Umbilical cord (tissue), 2 donors: Measurements from ENCODE around the gene POLK. TPM values are rescaled to one million over a fixed set of nuclear protein-coding genes. Genes with fewer than 3 reads are reported as not detected.

ENCODE experiments used
- DNase-seq: peaks from one replicate; pipeline ENCODE4 v3.0.0-alpha.2; 2015; ENCODE audit warnings: low spot score
- total RNA-seq: library from RNA; depleted of rRNA; stranded (reverse); fragments of >200 nt; gene quantifications from one replicate; pipeline ENCODE4 v1.2.3, GENCODE V29; 2014; ENCODE audit warnings: low replicate concordance; ENCODE audit not compliant: insufficient read depth

The POLK gene
- total RNA-seq, 1 donor from 2014 or later: 82.8 TPM

DNA sequence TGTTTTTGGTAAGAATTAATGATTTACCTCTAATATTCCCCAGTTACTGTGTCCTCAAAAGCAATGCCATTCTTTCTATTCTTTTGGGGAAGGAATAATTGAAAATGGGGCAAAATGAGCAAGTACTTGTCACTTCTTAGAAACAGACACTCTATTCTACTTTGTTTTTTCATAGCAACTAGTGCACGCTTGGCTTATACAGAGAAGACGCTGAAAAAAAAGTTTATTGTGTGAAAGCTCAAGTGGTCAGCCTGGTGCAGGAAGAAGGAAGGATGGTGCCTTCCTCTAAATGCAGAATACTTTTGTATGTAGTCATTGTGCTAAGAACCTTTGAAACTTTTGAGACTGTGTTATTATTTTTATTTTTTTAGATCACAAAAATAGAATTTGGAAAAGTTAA, 129.1 kb downstream of the POLK start:
- no peak for DNase-seq

DNA sequence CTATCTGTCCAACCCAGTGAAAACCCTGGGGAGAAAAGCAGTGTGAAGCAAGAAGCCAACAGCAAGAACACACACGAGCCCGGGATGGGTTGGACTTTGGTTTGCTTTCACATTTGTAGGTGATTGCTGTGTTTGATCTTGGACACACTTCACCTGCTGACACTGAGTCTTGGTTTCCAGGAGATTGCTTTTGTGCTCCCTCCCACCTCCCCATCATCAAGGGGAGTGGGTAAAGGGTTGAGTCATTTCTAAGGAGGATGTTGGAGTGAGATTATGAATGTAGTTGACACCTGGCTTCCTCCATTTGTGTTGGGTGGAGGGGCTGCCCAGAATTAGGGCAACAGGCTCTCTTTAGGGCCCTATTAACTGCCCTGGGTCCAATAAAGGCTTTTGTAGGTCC, 137.0 kb downstream of the POLK start:
- no peak for DNase-seq

Other genes with a start within 250 kb of the POLK start
- 49.6 TPM for gene HMGCR, start 174.7 kb upstream of the POLK start, total RNA-seq
- 27.4 TPM for gene CERT1, start 262 bp upstream of the POLK start, total RNA-seq
- 6.0 TPM for gene ANKDD1B, start 99.6 kb downstream of the POLK start, total RNA-seq
- gene POC5, start 205.5 kb downstream of the POLK start, total RNA-seq: 19.0 TPM